ENCODE measurements around the gene TNS1. TPM values are rescaled to one million over a fixed set of nuclear protein-coding genes. Genes with fewer than 3 reads are reported as not detected.

Gene TNS1
- total and polyA plus RNA-seq, 9 of the 15 experiments (the other 6 are each of a cell fraction or from before 2014, with no cell fraction given), result 0.13 to 2.7 (median 0.77) TPM

DNA sequence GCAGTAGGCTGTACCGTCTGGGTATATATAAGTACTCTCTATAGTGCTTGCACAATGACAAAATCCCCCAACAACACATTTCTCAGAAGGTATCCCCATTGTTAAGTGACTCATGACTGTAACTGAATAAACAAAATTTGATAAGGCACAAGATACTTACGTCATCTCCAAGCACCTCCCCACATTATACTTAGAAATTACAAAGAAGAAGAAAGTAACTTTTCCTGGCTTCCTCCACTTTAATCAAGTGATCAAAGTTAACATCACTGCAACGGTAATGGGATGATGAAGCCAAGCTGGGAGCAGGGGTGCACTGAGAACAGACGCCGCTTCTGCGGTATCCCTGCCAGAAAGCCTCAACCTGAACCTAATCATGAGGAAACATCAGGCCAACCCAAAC, 9.7 kb downstream of the TNS1 start:
- Histone ChIP-seq H3K4me3 (no peak overlapping the region), H3K27me3 (ENCODE audit: control insufficient read depth in 2 of 2, insufficient read depth in 2 of 2, low read length in 2 of 2) (peaks cover 0 to 21% of the 10 kb centered on the region in 2 experiments; a peak in 2 of 5 replicates), H3K36me3 (ENCODE audit: control insufficient read depth, insufficient read depth, low read length) (no peaks in the 10 kb centered on the region), H2AFZ (ENCODE audit: low read depth, low read length) (no peak overlapping the region), H3K9me1 (ENCODE audit: control insufficient read depth, insufficient read depth, low read length) (no peaks in the 10 kb centered on the region), H3K4me2 (ENCODE audit: insufficient read depth, low read length) (no peak overlapping the region), H3K79me2 (ENCODE audit: control insufficient read depth, insufficient read depth, low read length) (no peaks in the 10 kb centered on the region), H3K9ac (ENCODE audit: insufficient read depth in 1 of 2, low read depth in 2 of 2, low read length in 2 of 2) (no peak overlapping the region), H3K9me3 (replicated peaks; ENCODE audit: control insufficient read depth, insufficient read depth, low read depth, low read length) (no peaks in the 10 kb centered on the region), H4K20me1 (replicated peaks; ENCODE audit: control insufficient read depth, insufficient read depth, low read length) (0 out of 2 replicates have a peak, but pooled peaks cover under 1% of the 10 kb centered on the region), H3K4me1 (replicated peaks in 1 of 2; ENCODE audit: control insufficient read depth in 2 of 2, insufficient read depth in 2 of 2, low read length in 2 of 2) (no peaks in the 10 kb centered on the region), H3K27ac (ENCODE audit: extremely low read depth, low read depth, low read length) (no peak overlapping the region)
- BruUV-seq (replicated peaks), result no TSS peak
- 35% methylated on average over 6 of the region's 6 CpGs for whole genome bisulfite sequencing (ENCODE audit: insufficient coverage, low coverage, missing lambda C conversion rate)
- intact Hi-C loops (cut with micrococcal nuclease), result no loop called here
- ChIA-PET POLR2A (no interaction called here), CTCF (ENCODE audit: low intra/inter-chr PET ratio) (interaction anchor here (1.2 kb wide), 1 partner anchor 208 kb away, joined by 6 read pairs; no protein-coding TSS in a partner anchor)
- in situ Hi-C loops (cut with MboI), result no loop called here
- TF ChIP-seq ETV1 (tag; conservative IDR thresholded peaks at IDR 0.05; ENCODE audit: low read depth) (no peak), RFX7 (CRISPR knock-in tag; IDR thresholded peaks at IDR 0.05) (no peak), ZFX (CRISPR knock-in tag; IDR thresholded peaks at IDR 0.05) (no peak), ZNF165 (CRISPR knock-in tag; IDR thresholded peaks at IDR 0.05; ENCODE audit: borderline replicate concordance) (no peak), PPARD (CRISPR knock-in tag; IDR thresholded peaks at IDR 0.05) (no peak), L3MBTL2 (IDR thresholded peaks at IDR 0.05) (no peak), PHF21A (IDR thresholded peaks at IDR 0.05; ENCODE audit: borderline replicate concordance, low read depth) (no peak), ESRRA (IDR thresholded peaks at IDR 0.05; ENCODE audit: borderline replicate concordance, low read depth) (no peak)
- TF ChIP-seq, protein P1, sequence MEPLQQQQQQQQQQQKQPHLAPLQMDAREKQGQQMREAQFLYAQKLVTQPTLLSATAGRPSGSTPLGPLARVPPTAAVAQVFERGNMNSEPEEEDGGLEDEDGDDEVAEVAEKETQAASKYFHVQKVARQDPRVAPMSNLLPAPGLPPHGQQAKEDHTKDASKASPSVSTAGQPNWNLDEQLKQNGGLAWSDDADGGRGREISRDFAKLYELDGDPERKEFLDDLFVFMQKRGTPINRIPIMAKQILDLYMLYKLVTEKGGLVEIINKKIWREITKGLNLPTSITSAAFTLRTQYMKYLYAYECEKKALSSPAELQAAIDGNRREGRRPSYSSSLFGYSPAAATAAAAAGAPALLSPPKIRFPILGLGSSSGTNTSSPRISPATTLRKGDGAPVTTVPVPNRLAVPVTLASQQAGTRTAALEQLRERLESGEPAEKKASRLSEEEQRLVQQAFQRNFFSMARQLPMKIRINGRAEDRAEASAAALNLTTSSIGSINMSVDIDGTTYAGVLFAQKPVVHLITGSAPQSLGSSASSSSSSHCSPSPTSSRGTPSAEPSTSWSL (CRISPR knock-in tag; IDR thresholded peaks at IDR 0.05; ENCODE audit: borderline replicate concordance), result no peak
- DNase-seq (ENCODE audit: extremely low read depth in 1 of 4, low spot score in 3 of 4), result no peak
- no peak for FAIRE-seq
- no peak for ATAC-seq

All from K562 (cell line).